Mesothelial cell of epicardium (in vitro differentiated cells): ENCODE results near the gene RGS10. TPM values are rescaled to one million over a fixed set of nuclear protein-coding genes. Genes with fewer than 3 reads are reported as not detected.

Experiments used
- DNase-seq, 2 experiments: peaks; one replicate each; pipeline ENCODE4 v3.0.0; 2021; ENCODE audit warnings: low spot score in 2 of 2; ENCODE audit not compliant: unreplicated experiment in 2 of 2
- H3K27ac Mint-ChIP-seq: 2 replicates; pipeline ENCODE4 v1.8.0; 2021; ENCODE audit warnings: mixed read lengths
- H3K27me3 Mint-ChIP-seq: 2 replicates; pipeline ENCODE4 v1.8.0; 2021; ENCODE audit warnings: low read depth, mixed read lengths
- H3K36me3 Mint-ChIP-seq: 2 replicates; pipeline ENCODE4 v1.8.0; 2021; ENCODE audit warnings: mixed read lengths
- H3K4me1 Mint-ChIP-seq: 2 replicates; pipeline ENCODE4 v1.8.0; 2021; ENCODE audit warnings: mixed read lengths
- H3K4me3 Mint-ChIP-seq: 2 replicates; pipeline ENCODE4 v1.8.0; 2021; ENCODE audit warnings: mild to moderate bottlenecking, moderate library complexity, mixed read lengths
- H3K9me3 Mint-ChIP-seq: 2 replicates; pipeline ENCODE4 v1.8.0; 2021; ENCODE audit warnings: mixed read lengths
- total RNA-seq: library from RNA; stranded (reverse); gene quantifications from 3 replicates; pipeline ENCODE4 v1.2.1, GENCODE V29; 2021
- TF ChIP-seq, protein P1 (sequence below): fragments of 200-600 bp; sonication (generic); IDR thresholded peaks from one replicate; pipeline ENCODE4 v1.5.0; 2021; ENCODE audit warnings: antibody characterized with exemption; ENCODE audit not compliant: unreplicated experiment

Gene RGS10
- total RNA-seq, 1 donor from 2014 or later, result 17.4 TPM

DNA sequence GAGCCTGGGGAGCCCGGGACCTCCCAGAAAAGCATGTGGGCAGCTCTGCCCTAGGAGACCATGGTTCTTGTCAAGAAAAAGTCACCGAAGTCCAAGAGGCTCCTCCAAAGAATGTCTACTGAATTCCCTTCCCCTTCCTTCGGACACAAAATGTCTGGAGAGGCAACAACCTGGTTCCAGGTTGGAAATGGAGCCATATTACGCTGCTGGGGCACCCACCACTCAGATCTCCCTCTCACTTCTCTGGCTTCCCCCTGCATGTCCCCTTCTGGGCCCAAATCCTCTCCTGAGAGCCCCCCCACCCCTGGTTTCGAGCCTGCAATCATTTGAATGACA is 52.6 kb downstream of the RGS10 start:
- no peak for DNase-seq
- TF ChIP-seq, protein P1, sequence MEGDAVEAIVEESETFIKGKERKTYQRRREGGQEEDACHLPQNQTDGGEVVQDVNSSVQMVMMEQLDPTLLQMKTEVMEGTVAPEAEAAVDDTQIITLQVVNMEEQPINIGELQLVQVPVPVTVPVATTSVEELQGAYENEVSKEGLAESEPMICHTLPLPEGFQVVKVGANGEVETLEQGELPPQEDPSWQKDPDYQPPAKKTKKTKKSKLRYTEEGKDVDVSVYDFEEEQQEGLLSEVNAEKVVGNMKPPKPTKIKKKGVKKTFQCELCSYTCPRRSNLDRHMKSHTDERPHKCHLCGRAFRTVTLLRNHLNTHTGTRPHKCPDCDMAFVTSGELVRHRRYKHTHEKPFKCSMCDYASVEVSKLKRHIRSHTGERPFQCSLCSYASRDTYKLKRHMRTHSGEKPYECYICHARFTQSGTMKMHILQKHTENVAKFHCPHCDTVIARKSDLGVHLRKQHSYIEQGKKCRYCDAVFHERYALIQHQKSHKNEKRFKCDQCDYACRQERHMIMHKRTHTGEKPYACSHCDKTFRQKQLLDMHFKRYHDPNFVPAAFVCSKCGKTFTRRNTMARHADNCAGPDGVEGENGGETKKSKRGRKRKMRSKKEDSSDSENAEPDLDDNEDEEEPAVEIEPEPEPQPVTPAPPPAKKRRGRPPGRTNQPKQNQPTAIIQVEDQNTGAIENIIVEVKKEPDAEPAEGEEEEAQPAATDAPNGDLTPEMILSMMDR, result no peak
- Mint-ChIP-seq H3K27ac (no peak overlapping the region), H3K9me3 (no peaks in the 10 kb centered on the region), H3K36me3 (no peaks in the 10 kb centered on the region), H3K4me3 (no peak overlapping the region), H3K27me3 (no peaks in the 10 kb centered on the region), H3K4me1 (peaks cover 2% of the 10 kb centered on the region)

DNA sequence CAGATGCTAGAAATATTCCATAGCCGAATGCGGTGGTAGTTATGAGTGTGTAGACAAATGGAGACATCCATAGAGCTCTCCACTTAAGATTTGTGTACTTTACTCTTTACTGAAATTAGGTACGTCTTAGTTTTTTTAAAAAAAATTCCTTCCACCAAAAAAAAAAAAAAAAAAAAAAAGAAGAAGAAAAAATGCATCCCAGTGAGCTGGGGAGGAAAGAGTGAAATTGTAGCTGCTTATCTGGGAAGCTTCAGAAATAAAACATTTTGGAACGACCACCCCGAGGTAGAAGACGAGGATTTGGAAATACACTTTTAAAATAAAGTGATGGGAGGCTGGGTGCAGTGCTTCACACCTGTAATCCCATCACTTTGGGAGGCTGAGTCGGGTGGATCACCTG is 53.8 kb downstream of the RGS10 start:
- Mint-ChIP-seq H3K4me3 (no peak overlapping the region), H3K36me3 (no peaks in the 10 kb centered on the region), H3K9me3 (no peaks in the 10 kb centered on the region), H3K27ac (no peak overlapping the region), H3K4me1 (peaks cover 2% of the 10 kb centered on the region), H3K27me3 (no peaks in the 10 kb centered on the region)
- TF ChIP-seq, protein P1, result no peak
- DNase-seq, result no peak

DNA sequence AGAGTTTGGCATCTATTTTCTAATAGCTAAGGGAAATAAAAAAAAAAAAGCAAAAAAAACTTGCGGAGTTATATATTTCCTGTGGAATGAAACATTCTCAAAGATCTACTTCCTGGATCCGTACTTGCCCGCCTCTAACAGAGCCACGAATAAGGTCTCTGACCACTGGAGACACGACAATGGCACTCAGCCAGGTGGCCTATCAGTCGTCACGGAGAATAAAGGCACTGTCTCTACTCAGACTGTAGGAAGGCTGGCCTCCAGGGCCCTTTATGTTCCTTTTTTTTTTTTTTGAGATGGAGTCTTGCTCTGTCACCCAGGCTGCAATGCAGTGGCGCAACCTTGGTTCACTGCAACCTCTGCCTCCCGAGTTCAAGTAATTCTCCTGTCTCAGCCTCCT is 58.7 kb downstream of the RGS10 start:
- TF ChIP-seq, protein P1, result no peak
- Mint-ChIP-seq H3K4me3 (no peak overlapping the region), H3K27me3 (peaks cover 26% of the 10 kb centered on the region), H3K36me3 (no peaks in the 10 kb centered on the region), H3K27ac (no peak overlapping the region), H3K9me3 (no peaks in the 10 kb centered on the region), H3K4me1 (no peaks in the 10 kb centered on the region)
- no peak for DNase-seq

DNA sequence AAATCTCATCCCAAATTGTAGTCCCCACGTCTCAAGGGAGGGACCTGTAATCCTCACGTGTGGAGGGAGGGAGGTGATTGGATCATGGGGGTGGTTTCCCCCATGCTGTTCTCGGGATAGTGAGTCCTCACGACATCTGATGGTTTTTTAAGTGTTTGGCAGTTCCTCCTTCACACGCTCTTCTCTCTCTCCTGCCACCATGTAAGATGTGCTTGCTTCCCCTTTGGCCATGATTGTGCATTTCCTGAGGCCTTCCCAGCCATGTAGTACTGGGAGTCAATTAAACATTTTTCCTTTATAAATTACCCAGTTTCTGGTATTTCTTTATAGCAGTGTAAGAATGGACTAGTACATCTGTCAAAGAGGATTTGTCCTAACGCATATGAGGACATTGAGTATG is 59.5 kb downstream of the RGS10 start:
- no peak for DNase-seq
- Mint-ChIP-seq H3K4me3 (no peak overlapping the region), H3K9me3 (no peaks in the 10 kb centered on the region), H3K4me1 (no peaks in the 10 kb centered on the region), H3K27ac (no peak overlapping the region), H3K36me3 (no peaks in the 10 kb centered on the region), H3K27me3 (peaks cover 35% of the 10 kb centered on the region)
- TF ChIP-seq, protein P1, result no peak

DNA sequence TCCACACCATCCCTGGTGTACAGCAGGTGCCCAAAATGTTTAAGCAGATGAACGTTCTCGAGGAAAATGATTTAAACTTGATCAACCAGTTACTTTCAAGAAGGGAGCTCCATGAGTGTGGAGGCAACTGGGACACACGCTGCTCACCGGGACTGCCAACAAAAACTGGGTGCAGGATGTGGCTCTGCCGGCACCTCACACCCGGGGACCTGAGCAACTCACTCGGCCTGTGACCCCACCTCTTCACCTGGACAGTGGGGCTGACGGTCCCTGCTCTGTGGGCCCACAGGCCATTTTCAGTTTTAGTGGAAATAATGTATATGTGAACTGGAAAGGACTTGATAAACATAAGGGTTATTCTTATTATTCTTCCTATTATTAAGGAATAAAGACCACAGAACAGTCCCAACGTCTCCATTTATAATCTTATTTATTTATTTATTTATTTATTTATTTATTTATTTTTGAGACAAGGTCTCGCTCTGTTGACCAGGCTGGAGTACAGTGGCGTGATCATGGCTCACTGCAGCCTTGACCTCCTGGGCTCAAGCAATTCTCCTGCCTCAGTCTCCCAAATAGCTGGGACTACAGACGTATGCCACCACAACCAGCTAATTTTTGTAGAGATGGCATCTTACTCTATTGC is 60.6 kb downstream of the RGS10 start:
- Mint-ChIP-seq H3K4me3 (no peak overlapping the region), H3K36me3 (no peaks in the 10 kb centered on the region), H3K27me3 (peaks cover 46% of the 10 kb centered on the region), H3K9me3 (no peaks in the 10 kb centered on the region), H3K4me1 (no peaks in the 10 kb centered on the region), H3K27ac (no peak overlapping the region)
- TF ChIP-seq, protein P1, result no peak
- no peak for DNase-seq

DNA sequence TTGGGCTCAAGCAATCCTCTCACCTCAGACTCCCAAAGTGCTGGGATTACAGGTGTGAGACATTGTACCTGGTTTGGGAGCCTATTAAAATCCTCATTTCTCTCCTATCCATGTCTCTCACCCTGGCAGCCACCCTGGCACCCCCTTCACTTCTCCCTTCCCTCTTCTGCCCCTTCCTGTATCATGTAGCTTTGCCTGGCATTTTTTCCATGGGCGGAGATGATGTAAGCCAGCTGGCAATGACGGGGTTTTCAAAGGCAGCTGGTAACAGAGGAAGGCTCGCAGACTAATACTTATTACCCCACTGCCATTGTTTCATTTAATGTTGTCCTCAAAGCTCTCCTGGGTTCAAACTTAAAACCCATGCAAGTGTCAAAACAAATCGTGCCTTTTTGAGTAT is 61.9 kb downstream of the RGS10 start:
- no peaks in the 10 kb centered on the region for H3K4me1 Mint-ChIP-seq
- H3K4me3 Mint-ChIP-seq, result no peak overlapping the region
- DNase-seq, result no peak
- H3K27ac Mint-ChIP-seq, result no peak overlapping the region
- no peaks in the 10 kb centered on the region for H3K36me3 Mint-ChIP-seq
- no peaks in the 10 kb centered on the region for H3K9me3 Mint-ChIP-seq
- TF ChIP-seq, protein P1, result no peak
- H3K27me3 Mint-ChIP-seq, result peaks cover 57% of the 10 kb centered on the region
